Measurements from ENCODE around the gene E2F3. TPM values are rescaled to one million over a fixed set of nuclear protein-coding genes. Genes with fewer than 3 reads are reported as not detected.

The E2F3 gene
- total RNA-seq: 4.5 and 7.1 TPM in 2 replicates

GRCh38 chr6:20401205-20402091 is at the start of gene E2F3:
TSS of gene E2F3 (plus strand) at chr6:20401879. CDS start at chr6:20402233, 354 bp downstream.

GRCh38 chr6:20534295-20535262 is 132.9 kb downstream of the E2F3 start, which contains the start of gene CDKAL1:
TSS of gene CDKAL1 (plus strand) at chr6:20534457. CDS start at chr6:20546351, 11,894 bp downstream.

Other genes starting within 250 kb of the E2F3 start
- 1.8 and 5.4 TPM in 2 replicates for gene MBOAT1, start 189.4 kb upstream of the E2F3 start, total RNA-seq
- 7.0 and 8.5 TPM in 2 replicates for gene CDKAL1, start 132.6 kb downstream of the E2F3 start, total RNA-seq

Data from airway epithelial cell (primary cell).